Gastrocnemius medialis (tissue), 4 donors: Measurements from ENCODE around the gene SPSB1.

Experiments
- CTCF ChIP-seq, 5 experiments: fragments of 450-650 bp in 3 of 5; fragments of 200-600 bp in 2 of 5; sonication (generic) in 2 of 5; IDR thresholded peaks in 4 of 5; conservative IDR thresholded peaks in 1 of 5; 1 replicate in 4 of 5; 2 replicates in 1 of 5; pipeline ENCODE4 v1.5.1; 2016 to 2019; ENCODE audit warnings: antibody characterized with exemption in 5 of 5, mild to moderate bottlenecking in 3 of 5, moderate library complexity in 3 of 5
- POLR2A ChIP-seq, 2 donors: fragments of 450-650 bp; IDR thresholded peaks; one replicate each; pipeline ENCODE4 v1.6.1; 2017; ENCODE audit warnings: antibody characterized with exemption in 2 of 2, mild to moderate bottlenecking in 2 of 2, moderate library complexity in 2 of 2

GRCh38 chr1:9313576-9313975 is 20.9 kb downstream of the SPSB1 start:
- TF ChIP-seq CTCF (IDR thresholded peaks at IDR 0.05 in 4 of 5, conservative IDR thresholded peaks at IDR 0.05 in 1 of 5) (no peak), POLR2A (IDR thresholded peaks at IDR 0.05) (no peak)
